ENCODE measurements around the gene SUMF1. TPM values are rescaled to one million over a fixed set of nuclear protein-coding genes. Genes with fewer than 3 reads are reported as not detected.
A peak's percentile ranks its signal among the peaks of the same experiment; 100 is the strongest.
"Not testable (repeated sequence)": the region's sequence is repeated elsewhere in the genome, so short reads cannot be mapped to it uniquely, and the experiment has no call there.

The SUMF1 gene
- polyA plus RNA-seq, 3 donors: 49.2 to 52.5 (median 50.2) TPM

- no peak for DNase-seq
Measured at GRCh38 chr3:4343258-4343657, 123.8 kb downstream of the SUMF1 start.

DNA sequence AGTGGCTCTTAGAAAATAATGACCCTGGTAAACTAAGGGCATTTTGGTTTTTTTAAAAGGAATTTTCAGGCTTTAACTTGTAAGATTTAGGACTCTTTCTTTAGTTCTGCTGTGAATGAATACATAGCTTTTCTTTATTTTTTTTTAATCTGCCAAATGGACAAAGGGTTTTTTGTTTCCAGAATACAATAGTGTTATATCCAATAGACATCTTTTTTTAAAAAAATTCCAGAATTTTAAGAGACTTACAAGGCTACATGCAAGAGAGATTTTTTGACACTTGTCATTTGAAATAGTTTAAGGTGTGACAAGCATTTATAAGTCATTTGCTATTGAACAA lies 125.8 kb downstream of the SUMF1 start:
- DNase-seq: no peak

DNA sequence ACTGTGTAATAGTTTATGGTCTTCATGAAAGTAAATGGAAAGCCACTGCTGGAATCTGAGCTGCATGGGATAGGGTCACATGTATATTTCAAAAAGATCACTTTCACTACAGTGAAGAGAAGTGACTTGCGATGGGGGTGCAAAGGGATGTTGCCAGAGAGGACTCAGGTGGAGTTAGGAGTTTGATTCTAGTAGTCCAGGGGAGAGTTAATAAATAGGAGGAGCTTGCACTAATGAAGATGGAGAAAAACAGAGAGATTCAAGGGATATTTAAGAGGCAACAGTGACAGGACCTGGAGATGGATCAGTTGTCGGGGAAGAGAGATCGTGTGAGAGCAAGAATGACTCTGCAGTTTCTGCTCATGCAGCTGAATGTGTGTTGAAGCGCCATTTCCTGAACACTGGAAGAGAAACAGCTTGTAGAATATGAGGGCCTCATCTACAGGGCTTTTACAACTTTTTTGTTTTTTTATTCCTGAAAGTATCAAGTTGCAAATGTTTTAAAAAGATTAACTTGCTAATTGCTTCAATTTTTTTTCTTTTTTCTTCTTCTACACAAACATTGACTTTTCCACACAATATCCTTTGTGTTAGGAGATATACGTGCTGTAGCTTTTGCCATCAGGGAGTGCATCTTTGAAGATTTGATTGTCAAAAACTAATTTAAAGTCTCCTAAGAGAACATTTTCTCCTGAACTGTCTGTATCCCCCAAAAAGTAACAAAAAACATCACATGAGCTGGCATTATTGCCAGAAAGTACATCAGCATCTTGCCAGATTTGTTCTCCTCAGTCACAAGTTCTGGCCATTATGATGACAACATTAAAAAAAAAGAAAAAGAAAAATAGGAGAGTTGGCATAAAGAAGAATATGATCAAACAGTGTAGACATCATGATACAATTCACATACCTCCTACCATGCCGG lies 126.4 kb downstream of the SUMF1 start:
- no peak for DNase-seq

DNA sequence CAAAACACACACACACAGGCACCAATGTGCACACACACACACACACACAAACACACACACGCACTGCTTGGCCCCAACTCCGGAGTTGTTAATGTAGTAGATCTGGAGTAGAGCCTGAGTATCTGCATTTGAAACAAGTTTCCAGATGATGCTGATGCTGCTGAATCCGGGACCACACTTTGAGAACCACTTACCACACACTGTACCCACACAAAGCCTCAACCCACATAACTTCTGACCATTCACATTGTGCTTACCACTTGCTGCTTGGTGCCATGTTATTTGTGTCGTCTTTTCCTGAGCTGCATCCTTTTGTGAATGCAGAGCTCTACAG lies 127.0 kb downstream of the SUMF1 start:
- DNase-seq: no peak

DNA sequence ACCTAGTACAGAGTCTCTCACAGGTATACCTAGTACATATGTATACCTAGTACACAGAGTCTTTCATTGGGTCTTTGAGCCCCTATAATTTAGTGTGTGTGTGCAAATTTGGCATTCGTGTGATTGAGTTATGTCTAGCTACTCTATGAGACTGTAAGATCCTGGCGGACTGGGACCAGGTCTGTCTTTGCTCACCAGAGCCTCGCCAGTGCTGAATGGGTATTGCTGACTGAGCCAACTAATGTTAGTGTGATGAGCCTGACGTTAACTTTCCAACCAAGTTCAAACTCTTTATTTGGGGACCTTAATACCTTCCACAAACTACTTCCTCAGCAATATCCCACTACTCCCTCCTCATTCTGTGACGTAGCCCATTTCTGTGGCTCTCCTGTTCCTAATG lies 128.3 kb downstream of the SUMF1 start:
- DNase-seq: no peak

DNA sequence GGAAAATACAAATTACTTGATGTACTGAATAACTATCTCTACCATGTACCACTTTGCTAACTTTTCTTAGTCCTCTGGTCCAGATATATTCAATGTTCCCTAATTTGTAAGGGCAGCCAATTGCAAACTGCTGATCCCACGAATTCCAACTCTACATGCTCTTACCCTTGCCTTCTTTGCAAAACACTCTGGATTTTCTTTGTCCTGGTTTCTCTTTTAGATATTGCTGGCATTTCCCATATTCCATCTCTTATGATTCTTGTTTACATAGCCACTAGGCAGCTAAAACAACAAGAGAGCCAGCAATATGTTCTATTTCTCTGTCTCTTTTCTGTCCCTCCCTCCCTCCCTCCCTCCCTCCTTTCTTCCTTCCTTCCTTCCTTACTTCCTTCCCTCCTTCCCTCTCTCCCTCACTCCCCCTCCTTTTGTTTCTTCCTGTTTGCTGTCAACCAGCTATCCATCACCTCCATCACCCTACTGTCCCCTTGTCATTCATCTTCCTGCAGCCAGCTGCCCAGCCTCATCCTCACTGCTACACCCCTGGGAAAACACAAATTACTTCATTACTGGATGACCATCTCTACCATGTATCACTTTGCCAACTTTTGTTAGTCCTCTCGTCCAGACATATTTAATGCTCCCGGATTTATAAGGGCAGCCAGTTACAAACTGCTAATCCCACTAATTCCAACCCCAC lies 130.1 kb downstream of the SUMF1 start:
- no peak for DNase-seq

DNA sequence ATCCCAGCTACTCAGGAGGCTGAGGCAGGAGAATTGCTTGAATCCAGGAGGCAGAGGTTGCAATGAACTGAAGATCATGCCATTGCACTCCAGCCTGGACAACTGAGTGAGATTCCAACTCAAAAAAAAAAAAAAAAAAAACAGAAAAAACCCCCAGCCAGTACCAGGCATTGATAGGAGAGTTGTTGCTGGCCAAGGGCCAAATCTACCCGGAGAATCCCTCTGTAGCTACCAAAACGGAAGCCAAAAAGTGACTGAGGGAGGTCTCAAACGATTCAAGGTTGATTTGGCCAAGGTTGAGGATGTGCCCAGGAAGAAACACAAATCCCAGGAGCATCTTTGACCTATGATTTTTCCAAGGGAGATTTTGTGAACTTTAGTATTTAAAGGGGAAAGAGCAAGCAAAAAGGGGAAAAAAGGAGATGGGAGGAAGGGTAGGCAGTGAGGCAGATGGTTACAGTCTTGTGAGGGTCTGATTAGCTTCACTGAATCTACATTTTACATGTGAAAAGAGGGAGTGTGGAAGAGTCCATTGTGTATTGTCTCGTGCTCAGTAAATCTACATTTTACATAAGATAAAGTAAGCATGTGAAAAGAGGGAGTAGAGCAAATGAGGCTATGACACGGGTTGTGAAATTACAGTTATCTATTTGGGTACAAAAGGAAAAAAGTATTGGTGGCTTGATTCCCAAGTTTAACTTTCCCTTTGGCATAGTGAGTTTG lies 131.1 kb downstream of the SUMF1 start:
- DNase-seq: no peak

GRCh38 chr3:4334548-4334947 lies 132.5 kb downstream of the SUMF1 start:
- DNase-seq: no peak

DNA sequence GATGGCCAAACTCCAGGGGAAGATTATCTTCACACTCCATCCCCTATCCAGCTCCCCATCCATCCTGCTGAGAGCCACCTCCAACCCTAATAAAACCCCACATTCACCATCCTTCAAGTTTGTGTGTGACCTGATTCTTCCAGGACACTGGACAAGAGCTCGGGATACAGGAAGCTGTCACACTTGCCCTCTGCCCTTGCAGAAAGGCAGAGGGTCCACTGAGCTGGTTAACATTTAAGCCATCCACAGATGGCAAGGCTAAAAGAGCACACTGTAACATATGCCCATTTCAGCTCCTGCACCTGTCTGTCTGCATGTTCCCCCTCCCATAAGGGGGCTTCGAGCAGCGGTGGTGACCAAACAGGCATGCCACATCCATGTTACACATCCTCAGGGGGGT lies 134.1 kb downstream of the SUMF1 start:
- no peak for DNase-seq

GRCh38 chr3:4332574-4332973 lies 134.5 kb downstream of the SUMF1 start:
- no peak for DNase-seq

DNA sequence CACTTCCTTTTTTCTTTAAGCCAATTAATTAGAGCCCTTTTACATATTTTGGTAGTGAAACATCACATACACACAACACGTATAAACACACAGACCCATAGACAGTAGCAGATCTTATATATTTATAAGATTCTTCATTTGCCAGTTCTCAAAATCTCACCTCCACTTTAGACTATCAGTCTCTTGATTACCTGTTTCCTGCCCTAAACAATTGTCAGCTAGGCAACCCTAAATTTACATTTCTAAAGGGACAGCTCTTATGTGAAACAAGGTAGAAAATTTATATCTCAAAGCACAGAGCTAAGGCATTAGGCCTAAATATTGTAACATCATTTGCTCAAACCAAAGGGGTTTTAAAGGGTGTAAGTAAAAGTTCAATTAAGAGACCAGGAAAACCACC lies 135.0 kb downstream of the SUMF1 start:
- no peak for DNase-seq

DNA sequence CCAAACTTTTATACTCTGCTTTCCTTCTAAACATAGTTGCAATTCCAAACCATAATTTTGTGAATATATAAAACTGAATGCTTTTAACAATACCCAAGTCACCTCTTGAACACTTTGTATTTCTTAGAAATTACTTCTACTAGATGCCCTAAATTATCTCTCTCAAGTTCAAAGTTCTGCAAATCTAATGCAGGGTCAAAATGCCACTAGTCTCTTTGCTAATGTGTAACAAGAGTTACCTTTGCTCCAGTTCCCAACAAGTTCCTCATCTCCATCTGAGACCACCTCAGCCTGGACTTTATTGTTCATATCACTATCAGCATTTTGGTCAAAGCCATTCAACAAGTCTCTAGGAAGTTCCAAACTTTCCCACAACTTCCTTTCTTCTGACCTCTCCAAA lies 137.3 kb downstream of the SUMF1 start:
- not testable (repeated sequence) for DNase-seq

DNA sequence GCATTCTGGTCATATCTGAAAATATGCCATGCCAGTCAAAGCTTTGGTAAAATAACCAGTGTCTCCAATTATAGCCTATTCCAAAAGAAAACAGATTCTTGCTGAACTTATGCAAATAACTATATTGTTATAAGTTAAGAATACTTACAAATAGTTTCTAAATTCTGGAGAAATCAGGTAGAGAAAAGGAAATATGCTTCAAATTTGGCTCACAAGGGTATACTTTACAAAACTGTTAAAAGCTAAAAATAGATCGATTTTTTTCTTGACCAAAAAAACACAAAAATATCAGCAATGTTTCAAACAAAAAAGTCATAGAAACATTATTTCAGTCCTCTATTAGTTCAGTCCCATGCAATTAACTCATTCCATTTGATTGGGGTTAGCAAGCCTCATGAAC lies 140.2 kb downstream of the SUMF1 start:
- no peak for DNase-seq

- no peak for DNase-seq
Measured at GRCh38 chr3:4323246-4324027, 143.6 kb downstream of the SUMF1 start.

- no peak for DNase-seq
Measured at GRCh38 chr3:4322635-4323034, 144.4 kb downstream of the SUMF1 start.

- DNase-seq: no peak
Measured at GRCh38 chr3:4321732-4322131, 145.3 kb downstream of the SUMF1 start.

DNA sequence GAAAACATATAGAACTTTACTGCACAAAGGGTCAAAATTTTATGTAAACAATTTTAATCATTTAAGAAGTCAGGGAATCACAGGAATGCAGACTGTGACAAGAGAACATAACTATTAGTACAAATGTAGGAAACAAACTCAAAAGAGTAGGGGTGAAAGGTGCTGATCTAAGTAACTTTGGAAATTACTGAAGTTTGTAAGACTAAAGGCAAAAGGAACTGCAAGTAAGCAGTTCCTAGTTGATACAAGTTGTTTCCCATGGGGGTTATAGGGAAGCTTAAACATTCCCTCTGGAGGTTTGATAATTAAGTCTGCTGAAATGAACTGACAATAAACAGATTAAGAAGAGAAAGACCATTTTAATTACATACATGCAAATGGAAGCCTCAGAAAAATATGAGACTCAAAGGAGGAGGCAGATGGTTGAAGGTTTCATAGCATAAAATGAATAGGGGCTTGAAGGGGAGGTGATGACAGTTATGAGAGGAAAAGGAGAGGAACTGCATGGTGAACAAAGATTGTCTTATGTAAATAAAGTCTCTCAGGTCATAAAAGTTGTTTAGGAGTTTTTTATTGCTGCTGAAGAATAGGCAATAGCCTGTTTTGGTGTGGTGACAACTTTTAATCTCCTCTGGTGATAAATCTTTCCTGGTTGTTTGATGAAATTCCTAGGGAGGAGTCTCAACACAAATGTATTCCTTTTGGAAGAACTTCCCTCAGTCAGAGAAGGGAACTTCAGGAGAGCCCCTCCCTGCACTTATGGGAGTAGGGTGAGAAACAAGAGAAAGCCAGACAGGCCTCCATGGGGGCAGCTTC lies 146.8 kb downstream of the SUMF1 start:
- DNase-seq: peak; percentile 33

DNA sequence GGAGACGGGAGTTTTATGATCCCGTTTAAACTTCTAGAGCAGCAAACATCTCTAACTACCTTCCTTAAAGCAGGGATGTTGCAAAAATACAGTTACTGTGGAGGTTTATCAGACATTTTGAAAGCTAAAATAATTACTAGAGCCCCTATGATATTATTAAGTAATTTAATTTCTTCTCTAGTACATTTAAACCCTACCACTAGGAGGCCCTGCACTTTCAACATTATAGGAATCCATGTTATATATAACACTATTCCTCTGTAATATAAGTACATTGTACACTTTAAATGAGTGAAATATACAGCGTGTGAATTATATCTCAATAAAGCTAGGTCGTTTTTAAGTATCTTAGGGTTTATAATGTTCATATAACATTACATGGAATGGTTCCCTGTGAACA lies 152.4 kb downstream of the SUMF1 start:
- DNase-seq: no peak

GRCh38 chr3:4313606-4314293 lies 153.3 kb downstream of the SUMF1 start:
- no peak for DNase-seq

- no peak for DNase-seq
Measured at GRCh38 chr3:4311496-4311895, 155.6 kb downstream of the SUMF1 start.
